ENCODE measurements around the gene KRTAP9-4. TPM values are rescaled to one million over a fixed set of nuclear protein-coding genes. Genes with fewer than 3 reads are reported as not detected.

KRTAP9-4 gene, protein sequence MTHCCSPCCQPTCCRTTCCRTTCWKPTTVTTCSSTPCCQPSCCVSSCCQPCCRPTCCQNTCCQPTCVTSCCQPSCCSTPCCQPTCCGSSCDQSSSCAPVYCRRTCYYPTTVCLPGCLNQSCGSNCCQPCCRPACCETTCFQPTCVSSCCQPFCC
- total RNA-seq (2022; extraction: Qiagen RNA extraction; ENCODE audit: low read depth): not detected in 5 replicates

GRCh38 chr17:41249637-41250240 lies at the start of gene KRTAP9-4:
Gene KRTAP9-4 (plus strand): TSS chr17:41249687. CDS start chr17:41249721, 34 bp downstream.

GRCh38 chr17:41226598-41227095 lies 22.8 kb upstream of the KRTAP9-4 start, which contains the start of gene KRTAP9-2:
Gene KRTAP9-2 (plus strand): TSS chr17:41226648. CDS start chr17:41226655, 7 bp downstream.

DNA sequence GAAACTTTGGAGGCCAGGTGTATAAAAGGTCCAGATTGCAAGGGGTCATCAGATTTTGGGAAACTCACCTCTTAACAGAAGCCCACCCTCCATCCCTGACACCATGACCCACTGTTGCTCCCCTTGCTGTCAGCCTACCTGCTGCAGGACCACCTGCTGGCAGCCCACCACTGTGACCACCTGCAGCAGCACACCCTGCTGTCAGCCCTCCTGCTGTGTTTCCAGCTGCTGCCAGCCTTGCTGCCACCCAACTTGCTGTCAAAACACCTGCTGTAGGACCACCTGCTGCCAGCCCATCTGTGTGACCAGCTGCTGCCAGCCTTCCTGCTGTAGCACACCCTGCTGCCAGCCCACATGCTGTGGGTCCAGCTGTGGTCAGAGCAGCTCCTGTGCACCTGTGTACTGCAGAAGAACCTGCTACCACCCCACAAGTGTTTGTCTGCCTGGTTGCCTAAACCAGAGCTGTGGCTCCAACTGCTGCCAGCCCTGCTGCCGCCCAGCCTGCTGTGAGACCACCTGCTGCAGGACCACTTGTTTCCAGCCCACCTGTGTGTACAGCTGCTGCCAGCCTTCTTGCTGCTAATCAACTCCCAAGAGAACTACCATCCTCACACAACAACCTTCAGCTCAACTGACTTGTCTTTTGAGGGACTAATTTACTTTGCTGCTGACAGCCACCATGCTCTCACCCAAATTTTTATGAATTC lies 16.9 kb upstream of the KRTAP9-4 start, which contains the start of gene KRTAP9-3:
Gene KRTAP9-3 (plus strand): TSS at position 51 of the 707 bp plus-strand sequence. CDS start 53 bp downstream, at position 104.

DNA sequence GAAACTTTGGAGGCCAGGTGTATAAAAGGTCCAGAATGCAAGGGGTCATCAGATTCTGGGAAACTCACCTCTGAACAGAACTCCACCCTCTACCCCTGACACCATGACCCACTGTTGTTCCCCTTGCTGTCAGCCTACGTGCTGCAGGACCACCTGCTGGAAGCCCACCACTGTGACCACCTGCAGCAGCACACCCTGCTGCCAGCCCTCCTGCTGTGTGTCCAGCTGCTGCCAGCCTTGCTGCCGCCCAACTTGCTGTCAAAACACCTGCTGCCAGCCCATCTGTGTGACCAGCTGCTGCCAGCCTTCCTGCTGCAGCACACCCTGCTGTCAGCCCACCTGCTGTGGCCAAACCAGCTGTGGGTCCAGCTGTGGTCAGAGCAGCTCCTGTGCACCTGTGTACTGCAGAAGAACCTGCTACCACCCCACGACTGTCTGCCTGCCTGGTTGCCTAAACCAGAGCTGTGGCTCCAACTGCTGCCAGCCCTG lies 11.5 kb upstream of the KRTAP9-4 start, which contains the start of gene KRTAP9-8:
Gene KRTAP9-8 (plus strand): TSS at position 51 of the 489 bp plus-strand sequence. CDS start 53 bp downstream, at position 104.

GRCh38 chr17:41255381-41256290 lies 6.1 kb downstream of the KRTAP9-4 start, which contains the start of gene KRTAP9-9:
Gene KRTAP9-9 (plus strand): TSS chr17:41255384.

DNA sequence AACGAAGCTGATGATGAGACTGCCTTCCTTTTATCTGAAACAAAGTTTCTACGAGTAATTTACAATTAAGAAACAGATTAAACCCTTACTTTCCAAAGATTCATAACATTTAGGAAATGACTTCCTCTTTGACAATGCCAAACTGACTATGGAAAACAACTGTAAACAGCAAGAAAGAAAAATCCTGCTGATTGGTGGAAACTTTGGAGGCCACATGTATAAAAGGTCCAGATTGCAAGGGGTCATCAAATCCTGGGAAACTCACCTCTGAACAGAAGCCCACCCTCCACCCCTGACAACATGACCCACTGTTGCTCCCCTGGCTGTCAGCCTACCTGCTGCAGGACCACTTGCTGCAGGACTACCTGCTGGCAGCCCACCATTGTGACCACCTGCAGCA lies 15.6 kb downstream of the KRTAP9-4 start, which contains the start of gene KRTAP9-6:
Gene KRTAP9-6 (plus strand): TSS at position 301 of the 400 bp plus-strand sequence. CDS start 0 bp downstream, at position 301.

GRCh38 chr17:41275648-41276190 lies 26.2 kb downstream of the KRTAP9-4 start, which contains the start of gene KRTAP9-7:
Gene KRTAP9-7 (plus strand): TSS chr17:41275698. CDS start chr17:41275698, 0 bp downstream.

Other genes with a start within 250 kb of the KRTAP9-4 start
- gene KRTAP3-2, start 249.8 kb upstream of the KRTAP9-4 start, total RNA-seq (2022; extraction: Qiagen RNA extraction; ENCODE audit: low read depth): 0.36 to 0.50 TPM (median 0.42 TPM) in 3 of 5 replicates, not detected in the others
- gene KRTAP3-1, start 240.6 kb upstream of the KRTAP9-4 start, total RNA-seq (2022; extraction: Qiagen RNA extraction; ENCODE audit: low read depth): not detected in 5 replicates
- not detected in 5 replicates for gene KRTAP1-5, start 222.5 kb upstream of the KRTAP9-4 start, total RNA-seq (2022; extraction: Qiagen RNA extraction; ENCODE audit: low read depth)
- not detected in 5 replicates for gene KRTAP1-4, start 219.5 kb upstream of the KRTAP9-4 start, total RNA-seq (2022; extraction: Qiagen RNA extraction; ENCODE audit: low read depth)
- gene KRTAP1-3, start 214.8 kb upstream of the KRTAP9-4 start, total RNA-seq (2022; extraction: Qiagen RNA extraction; ENCODE audit: low read depth): not detected in 5 replicates
- gene KRTAP1-1, start 208.2 kb upstream of the KRTAP9-4 start, total RNA-seq (2022; extraction: Qiagen RNA extraction; ENCODE audit: low read depth): not detected in 5 replicates
- gene KRTAP2-1, start 202.4 kb upstream of the KRTAP9-4 start, total RNA-seq (2022; extraction: Qiagen RNA extraction; ENCODE audit: low read depth): not detected in 5 replicates
- not detected in 5 replicates for gene KRTAP2-2, start 194.5 kb upstream of the KRTAP9-4 start, total RNA-seq (2022; extraction: Qiagen RNA extraction; ENCODE audit: low read depth)
- not detected in 5 replicates for gene KRTAP2-3, start 189.6 kb upstream of the KRTAP9-4 start, total RNA-seq (2022; extraction: Qiagen RNA extraction; ENCODE audit: low read depth)
- not detected in 5 replicates for gene KRTAP2-4, start 183.8 kb upstream of the KRTAP9-4 start, total RNA-seq (2022; extraction: Qiagen RNA extraction; ENCODE audit: low read depth)
- not detected in 5 replicates for gene KRTAP4-7, start 165.5 kb upstream of the KRTAP9-4 start, total RNA-seq (2022; extraction: Qiagen RNA extraction; ENCODE audit: low read depth)
- gene KRTAP4-8, start 151.5 kb upstream of the KRTAP9-4 start, total RNA-seq (2022; extraction: Qiagen RNA extraction; ENCODE audit: low read depth): 0.08 TPM in 1 of 5 replicates, not detected in the others
- not detected in 5 replicates for gene KRTAP4-16, start 147.5 kb upstream of the KRTAP9-4 start, total RNA-seq (2022; extraction: Qiagen RNA extraction; ENCODE audit: low read depth)
- not detected in 5 replicates for gene KRTAP4-9, start 144.3 kb upstream of the KRTAP9-4 start, total RNA-seq (2022; extraction: Qiagen RNA extraction; ENCODE audit: low read depth)
- gene KRTAP4-11, start 131.3 kb upstream of the KRTAP9-4 start, total RNA-seq (2022; extraction: Qiagen RNA extraction; ENCODE audit: low read depth): not detected in 5 replicates
- gene KRTAP4-12, start 125.5 kb upstream of the KRTAP9-4 start, total RNA-seq (2022; extraction: Qiagen RNA extraction; ENCODE audit: low read depth): not detected in 5 replicates
- not detected in 5 replicates for gene KRTAP4-6, start 109.1 kb upstream of the KRTAP9-4 start, total RNA-seq (2022; extraction: Qiagen RNA extraction; ENCODE audit: low read depth)
- not detected in 5 replicates for gene KRTAP4-5, start 99.9 kb upstream of the KRTAP9-4 start, total RNA-seq (2022; extraction: Qiagen RNA extraction; ENCODE audit: low read depth)
- not detected in 5 replicates for gene KRTAP4-4, start 88.9 kb upstream of the KRTAP9-4 start, total RNA-seq (2022; extraction: Qiagen RNA extraction; ENCODE audit: low read depth)
- gene KRTAP4-3, start 81.5 kb upstream of the KRTAP9-4 start, total RNA-seq (2022; extraction: Qiagen RNA extraction; ENCODE audit: low read depth): not detected in 5 replicates
- not detected in 5 replicates for gene KRTAP4-2, start 71.5 kb upstream of the KRTAP9-4 start, total RNA-seq (2022; extraction: Qiagen RNA extraction; ENCODE audit: low read depth)
- gene KRTAP4-1, start 64.8 kb upstream of the KRTAP9-4 start, total RNA-seq (2022; extraction: Qiagen RNA extraction; ENCODE audit: low read depth): 0.17 to 0.25 TPM (median 0.24 TPM) in 4 of 5 replicates, not detected in the other
- gene KRTAP9-1, start 59.8 kb upstream of the KRTAP9-4 start, total RNA-seq (2022; extraction: Qiagen RNA extraction; ENCODE audit: low read depth): not detected in 5 replicates
- gene KRTAP9-2, start 23.0 kb upstream of the KRTAP9-4 start, total RNA-seq (2022; extraction: Qiagen RNA extraction; ENCODE audit: low read depth): not detected in 5 replicates
- not detected in 5 replicates for gene KRTAP9-3, start 17.2 kb upstream of the KRTAP9-4 start, total RNA-seq (2022; extraction: Qiagen RNA extraction; ENCODE audit: low read depth)
- gene KRTAP9-8, start 11.7 kb upstream of the KRTAP9-4 start, total RNA-seq (2022; extraction: Qiagen RNA extraction; ENCODE audit: low read depth): not detected in 5 replicates
- not detected in 5 replicates for gene KRTAP9-9, start 5.7 kb downstream of the KRTAP9-4 start, total RNA-seq (2022; extraction: Qiagen RNA extraction; ENCODE audit: low read depth)
- not detected in 5 replicates for gene KRTAP9-6, start 15.7 kb downstream of the KRTAP9-4 start, total RNA-seq (2022; extraction: Qiagen RNA extraction; ENCODE audit: low read depth)
- not detected in 5 replicates for gene KRTAP9-7, start 26.0 kb downstream of the KRTAP9-4 start, total RNA-seq (2022; extraction: Qiagen RNA extraction; ENCODE audit: low read depth)
- gene KRTAP29-1, start 53.2 kb downstream of the KRTAP9-4 start, total RNA-seq (2022; extraction: Qiagen RNA extraction; ENCODE audit: low read depth): not detected in 5 replicates
- gene KRTAP16-1, start 59.6 kb downstream of the KRTAP9-4 start, total RNA-seq (2022; extraction: Qiagen RNA extraction; ENCODE audit: low read depth): not detected in 5 replicates
- gene KRTAP17-1, start 66.0 kb downstream of the KRTAP9-4 start, total RNA-seq (2022; extraction: Qiagen RNA extraction; ENCODE audit: low read depth): not detected in 5 replicates
- gene KRT33A, start 101.1 kb downstream of the KRTAP9-4 start, total RNA-seq (2022; extraction: Qiagen RNA extraction; ENCODE audit: low read depth): not detected in 5 replicates
- 0.06 to 0.16 TPM (median 0.15 TPM) in 3 of 5 replicates, not detected in the others for gene KRT33B, start 120.1 kb downstream of the KRTAP9-4 start, total RNA-seq (2022; extraction: Qiagen RNA extraction; ENCODE audit: low read depth)
- 0.25 to 0.43 TPM (median 0.30 TPM) in 5 replicates for gene KRT34, start 132.6 kb downstream of the KRTAP9-4 start, total RNA-seq (2022; extraction: Qiagen RNA extraction; ENCODE audit: low read depth)
- not detected in 5 replicates for gene KRT31, start 147.9 kb downstream of the KRTAP9-4 start, total RNA-seq (2022; extraction: Qiagen RNA extraction; ENCODE audit: low read depth)
- gene KRT37, start 174.9 kb downstream of the KRTAP9-4 start, total RNA-seq (2022; extraction: Qiagen RNA extraction; ENCODE audit: low read depth): not detected in 5 replicates
- gene KRT38, start 191.3 kb downstream of the KRTAP9-4 start, total RNA-seq (2022; extraction: Qiagen RNA extraction; ENCODE audit: low read depth): not detected in 5 replicates
- not detected in 5 replicates for gene KRT32, start 217.7 kb downstream of the KRTAP9-4 start, total RNA-seq (2022; extraction: Qiagen RNA extraction; ENCODE audit: low read depth)
- not detected in 5 replicates for gene KRT35, start 231.5 kb downstream of the KRTAP9-4 start, total RNA-seq (2022; extraction: Qiagen RNA extraction; ENCODE audit: low read depth)
- gene KRT36, start 240.2 kb downstream of the KRTAP9-4 start, total RNA-seq (2022; extraction: Qiagen RNA extraction; ENCODE audit: low read depth): not detected in 5 replicates

Measured in A549 treated with RU486 at 1 μM for 4 hours (cell line).